Activated CD8-positive, alpha-beta memory T cell treated with anti-CD3 and anti-CD28 coated beads, Interleukin-2, amount 50 U/mL, for 1 hour (primary cell): Measurements from ENCODE around the gene JUNB.

Experiments used
- DNase-seq: peaks from one replicate; pipeline ENCODE4 v3.0.0-alpha.2; 2020; ENCODE audit errors: extremely low read depth

The JUNB gene

DNA sequence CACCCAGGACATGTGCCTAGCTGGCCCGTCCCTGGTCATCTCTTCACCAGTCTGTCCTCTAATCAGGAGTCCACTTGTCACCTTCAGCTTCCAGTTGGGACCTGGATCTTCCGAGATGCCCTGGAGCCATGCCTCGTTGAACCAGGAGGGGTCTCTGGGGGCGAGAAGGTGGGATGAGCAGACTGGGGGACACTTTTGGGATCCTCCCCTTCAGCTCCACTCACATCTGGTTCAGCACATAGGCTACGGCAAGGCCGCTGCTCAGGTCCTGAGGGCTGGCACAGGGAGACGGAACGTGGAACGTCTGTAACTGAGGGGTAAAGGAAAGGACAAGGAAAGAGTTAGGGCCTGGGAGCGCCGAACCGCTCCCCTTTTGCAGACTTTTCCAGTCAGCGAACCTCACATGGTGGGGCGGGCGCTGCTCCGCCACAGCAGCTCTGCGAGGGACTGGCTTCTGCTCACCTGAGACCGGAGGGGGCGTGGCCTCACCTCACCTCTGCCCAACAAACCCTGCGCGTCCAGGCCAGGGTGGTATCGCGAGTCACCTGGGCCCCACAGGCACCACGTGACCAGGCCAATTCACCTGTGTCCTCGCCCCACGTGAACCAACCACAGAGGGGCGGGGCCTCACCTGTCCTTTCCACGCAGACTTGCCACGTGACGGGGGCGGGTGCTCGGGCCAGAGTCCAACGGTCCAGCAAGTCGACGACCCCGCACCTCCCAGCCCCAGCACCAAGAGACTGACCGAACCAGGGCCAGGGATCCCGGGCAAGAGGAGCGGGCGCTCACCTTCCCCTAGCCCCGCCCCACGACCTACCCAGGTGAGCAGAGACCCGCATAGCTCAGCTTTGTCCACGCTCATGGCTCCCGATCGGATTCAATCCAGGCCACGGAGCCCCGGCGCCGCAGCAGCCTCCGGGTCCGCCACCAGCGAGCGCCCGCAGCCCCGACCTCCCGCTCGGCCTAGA lies 16.4 kb upstream of the JUNB start, which contains the start of gene HOOK2:
TSS of gene HOOK2 (minus strand) at position 965 of the 968 bp plus-strand sequence. CDS start at position 862, 103 bp downstream.
- DNase-seq = no peak

- no peak for DNase-seq
Measured at GRCh38 chr19:12777217-12778016, 13.9 kb upstream of the JUNB start.

GRCh38 chr19:12778017-12778904 lies 13.0 kb upstream of the JUNB start:
- DNase-seq = no peak

DNA sequence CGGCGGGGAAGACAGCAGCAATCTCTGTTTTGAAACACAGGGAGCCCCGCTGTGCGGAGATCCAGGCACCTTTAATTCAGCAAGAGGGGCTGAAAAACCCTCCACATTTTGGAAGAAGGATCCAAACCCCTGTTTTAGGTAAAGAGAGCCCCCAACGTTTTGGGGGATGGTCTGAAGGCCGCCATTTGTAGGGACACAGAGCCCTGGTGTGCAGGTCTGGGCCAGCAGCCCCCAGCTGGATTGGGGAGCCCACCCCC lies 12.5 kb upstream of the JUNB start:
- no peak for DNase-seq

DNA sequence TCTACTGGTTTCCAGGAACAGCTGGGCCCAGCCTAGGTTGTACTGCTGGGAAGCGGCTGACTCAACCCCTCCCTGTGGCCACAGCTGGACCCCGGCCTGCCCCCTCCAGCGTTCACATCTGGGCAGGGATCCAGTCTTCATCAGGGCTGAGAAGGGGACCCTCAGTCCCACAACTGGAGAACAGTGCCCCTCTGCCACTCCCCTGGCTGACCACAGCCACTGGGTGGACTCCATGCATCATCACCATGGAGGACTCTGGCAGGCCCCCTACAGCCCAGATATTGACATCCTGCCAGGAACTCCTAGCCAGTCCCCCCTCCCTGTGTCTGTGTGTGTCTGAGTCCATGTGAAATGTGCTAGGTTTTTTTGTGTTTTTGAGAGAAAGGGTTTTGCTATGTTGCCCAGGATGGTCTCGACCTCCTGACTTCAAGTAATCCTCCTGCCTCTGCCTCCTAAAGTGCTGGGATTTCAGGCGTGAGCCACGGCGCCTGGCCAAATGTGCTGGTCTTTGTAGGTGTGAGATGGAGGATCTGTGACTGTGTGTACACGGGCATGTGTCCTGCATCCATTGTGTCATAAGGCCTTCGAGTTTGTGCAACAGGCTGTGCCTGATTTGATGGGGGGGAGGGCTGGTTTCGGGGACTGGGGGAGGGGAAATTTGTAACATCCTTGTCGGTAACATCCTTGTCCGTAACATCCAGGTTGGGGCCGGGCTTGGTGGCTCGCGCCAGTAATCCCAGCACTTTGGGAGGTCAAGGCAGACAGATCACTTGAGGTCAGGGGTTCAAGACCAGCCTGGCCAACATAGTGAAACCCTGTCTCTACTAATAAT lies 11.9 kb upstream of the JUNB start:
- DNase-seq = no peak

DNA sequence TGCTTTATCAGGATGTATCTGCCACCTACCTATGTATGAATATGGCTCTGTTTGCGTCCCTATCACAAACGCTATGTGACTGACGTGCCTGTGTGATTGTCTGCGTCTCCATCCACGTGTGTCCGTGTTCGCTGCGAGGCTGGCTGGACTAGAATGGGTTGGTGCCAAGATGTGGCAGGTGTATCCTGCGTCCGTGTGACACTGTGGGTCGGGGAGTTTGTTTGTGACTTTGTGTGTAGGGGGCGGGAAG lies 9.2 kb upstream of the JUNB start:
- DNase-seq = peak; percentile 91

GRCh38 chr19:12782424-12783290 lies 8.6 kb upstream of the JUNB start:
- DNase-seq = peak; percentile 92

GRCh38 chr19:12783291-12783848 lies 7.9 kb upstream of the JUNB start:
- no peak for DNase-seq

DNA sequence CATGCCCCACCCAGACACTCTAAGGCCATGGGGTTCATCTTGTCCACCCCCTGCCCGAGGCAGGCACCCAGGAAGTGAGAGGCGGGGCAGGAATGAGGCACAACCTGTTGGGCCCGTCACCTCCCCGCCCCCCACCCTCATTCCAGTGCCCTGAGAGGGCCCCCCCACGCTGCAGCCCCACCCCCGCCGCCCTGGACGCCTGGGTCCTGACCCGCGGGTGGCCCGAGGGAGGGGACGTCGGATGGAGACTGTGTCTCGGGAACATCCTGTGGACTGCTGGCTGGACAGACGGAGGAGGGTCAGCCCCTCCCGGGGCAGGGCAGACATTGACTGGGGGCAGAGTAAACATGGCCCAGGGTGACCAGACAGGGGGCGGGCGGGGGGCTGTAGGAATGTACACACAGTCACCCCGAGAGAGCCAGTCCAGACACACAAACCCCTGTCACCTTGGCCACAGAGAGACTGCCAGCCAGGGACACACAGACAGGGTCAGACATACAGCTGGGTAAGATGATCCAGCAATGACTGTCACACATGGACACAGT lies 7.4 kb upstream of the JUNB start:
- no peak for DNase-seq

- DNase-seq = no peak
Measured at GRCh38 chr19:12784394-12784870, 6.9 kb upstream of the JUNB start.

- no peak for DNase-seq
Measured at GRCh38 chr19:12784871-12785430, 6.3 kb upstream of the JUNB start.

DNA sequence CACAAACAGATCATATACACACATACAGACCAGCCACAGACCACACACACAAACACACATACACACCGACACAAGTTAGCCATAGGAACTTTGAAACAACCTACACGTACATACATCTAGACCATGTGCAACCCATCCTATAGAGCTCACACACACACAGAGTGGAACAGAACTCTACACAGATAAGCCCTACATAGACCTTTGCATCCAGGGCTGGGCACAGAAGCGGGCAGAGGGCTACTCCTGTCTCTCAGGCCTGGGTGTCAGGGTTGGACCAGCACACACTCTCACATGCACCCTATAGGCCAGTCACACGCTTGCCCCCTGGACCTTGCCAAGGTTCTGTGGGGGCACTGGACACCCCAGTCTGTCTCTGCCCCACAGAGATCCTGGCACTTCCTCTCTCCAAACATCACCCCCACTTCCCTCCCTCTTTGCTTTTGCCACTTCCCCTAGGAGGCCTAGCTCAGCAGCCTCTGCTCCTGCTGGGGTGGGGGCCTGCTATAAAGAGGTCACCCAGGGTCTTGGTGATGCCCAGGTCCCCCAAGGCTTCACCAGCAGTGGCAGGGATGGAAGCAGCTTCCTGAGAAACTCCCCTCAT lies 5.8 kb upstream of the JUNB start:
- no peak for DNase-seq

GRCh38 chr19:12786141-12786870 lies 5.0 kb upstream of the JUNB start:
- DNase-seq = no peak

GRCh38 chr19:12786952-12787351 lies 4.3 kb upstream of the JUNB start:
- no peak for DNase-seq

- no peak for DNase-seq
Measured at GRCh38 chr19:12787458-12787857, 3.8 kb upstream of the JUNB start.

DNA sequence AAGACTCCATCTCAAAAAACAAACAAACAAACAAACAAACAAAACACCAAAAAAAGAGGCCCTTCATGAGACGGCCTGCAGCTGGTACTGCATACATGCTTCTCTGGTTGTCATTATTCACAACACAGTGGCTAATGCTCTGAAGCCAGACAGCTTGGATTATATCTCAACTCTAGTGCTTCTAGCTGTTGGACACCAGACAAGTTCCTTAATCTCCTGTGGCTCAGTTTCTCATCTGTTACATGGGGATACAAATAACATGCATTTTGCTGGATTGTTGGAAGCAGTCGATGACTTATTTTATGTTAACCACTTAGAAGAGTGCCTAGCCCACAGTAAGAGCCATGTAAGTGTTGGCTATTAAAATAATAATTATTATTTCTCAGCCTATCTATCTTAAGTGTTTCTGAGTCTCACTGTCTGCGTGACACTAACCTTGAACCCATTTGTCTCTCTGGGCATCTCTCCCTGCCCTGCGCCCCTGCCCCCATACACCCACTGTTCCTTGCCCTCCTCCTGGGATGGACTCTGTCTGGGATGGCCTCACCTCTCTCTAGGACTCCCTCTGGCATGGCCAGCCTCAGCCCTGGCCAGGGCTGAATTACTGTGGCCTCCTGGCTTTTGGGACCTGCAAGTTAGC lies 3.1 kb upstream of the JUNB start:
- DNase-seq = no peak

GRCh38 chr19:12788682-12789097 lies 2.6 kb upstream of the JUNB start:
- no peak for DNase-seq
